ENCODE results near the gene DDAH1. TPM values are rescaled to one million over a fixed set of nuclear protein-coding genes. Genes with fewer than 3 reads are reported as not detected.
"Not testable (repeated sequence)": the region's sequence is repeated elsewhere in the genome, so short reads cannot be mapped to it uniquely, and the experiment has no call there.

Gene DDAH1
- total RNA-seq, 4 donors from 2014 or later, result 17.5 to 64.2 (median 40.0) TPM

- no peak overlapping the region for H3K4me3 ChIP-seq (replicated peaks in 1 of 3)
- no peak overlapping the region for H3K27ac ChIP-seq
- H3K9me3 ChIP-seq, result no peaks in the 10 kb centered on the region
- H3K4me1 ChIP-seq, result no peaks in the 10 kb centered on the region
- TF ChIP-seq CTCF (IDR thresholded peaks at IDR 0.05), result no peak
- no peak for TF ChIP-seq POLR2A (IDR thresholded peaks at IDR 0.05)
- intact Hi-C loops (cut with DNase I), result no loop called here
- no peaks in the 10 kb centered on the region for H3K36me3 ChIP-seq
- no peak for DNase-seq
- H3K27me3 ChIP-seq, result no peaks in the 10 kb centered on the region
- 87 to 92% methylated on average over 3 of the region's 3 CpGs for WGBS, 2 donors
These were observed 10.1 kb upstream of the DDAH1 start for GRCh38 chr1:85475055-85475454.

GRCh38 chr1:85473390-85473789 lies 8.4 kb upstream of the DDAH1 start:
- Histone ChIP-seq H3K4me3 (replicated peaks in 1 of 3) (no peak overlapping the region), H3K4me1 (no peaks in the 10 kb centered on the region), H3K9me3 (no peaks in the 10 kb centered on the region), H3K27ac (no peak overlapping the region), H3K36me3 (no peaks in the 10 kb centered on the region), H3K27me3 (no peaks in the 10 kb centered on the region)
- 86 to 99% methylated on average over 6 of the region's 6 CpGs for WGBS, 2 donors
- no peak for DNase-seq
- intact Hi-C loops (cut with DNase I), result no loop called here
- TF ChIP-seq CTCF (IDR thresholded peaks at IDR 0.05), result no peak
- no peak for TF ChIP-seq POLR2A (IDR thresholded peaks at IDR 0.05)

- intact Hi-C loops (cut with DNase I), result no loop called here
- no peak overlapping the region for H3K4me3 ChIP-seq (replicated peaks in 1 of 3)
- no peaks in the 10 kb centered on the region for H3K36me3 ChIP-seq
- DNase-seq, result no peak
- H3K27me3 ChIP-seq, result no peaks in the 10 kb centered on the region
- 37 to 54% methylated on average over 1 of the region's 1 CpG for WGBS, 2 donors
- no peak for TF ChIP-seq POLR2A (IDR thresholded peaks at IDR 0.05)
- TF ChIP-seq CTCF (IDR thresholded peaks at IDR 0.05), result no peak
- H3K4me1 ChIP-seq, result no peaks in the 10 kb centered on the region
- H3K9me3 ChIP-seq, result no peaks in the 10 kb centered on the region
- H3K27ac ChIP-seq, result no peak overlapping the region
These were observed 6.6 kb upstream of the DDAH1 start for GRCh38 chr1:85471558-85471957.

GRCh38 chr1:85470130-85470529 lies 5.2 kb upstream of the DDAH1 start:
- DNase-seq; H3K36me3 ChIP-seq; H3K27me3 ChIP-seq; H3K27ac ChIP-seq; intact Hi-C loops (cut with DNase I); H3K4me1 ChIP-seq; H3K9me3 ChIP-seq; H3K4me3 ChIP-seq (replicated peaks in 1 of 3): not testable (repeated sequence)
- WGBS, 2 donors, result 96 to 97% methylated on average over 2 of the region's 2 CpGs

GRCh38 chr1:85467929-85468540 lies 3.1 kb upstream of the DDAH1 start:
- WGBS, 2 donors, result 87 to 90% methylated on average over 3 of the region's 3 CpGs
- H3K27me3 ChIP-seq, result no peaks in the 10 kb centered on the region
- H3K27ac ChIP-seq, result no peak overlapping the region
- H3K36me3 ChIP-seq, result no peaks in the 10 kb centered on the region
- intact Hi-C loops (cut with DNase I), result loop anchor here (10.0 kb wide), 1 partner anchor 133 kb away; no protein-coding TSS in a partner anchor
- H3K4me1 ChIP-seq, result peaks cover 0 to 9% of the 10 kb centered on the region in 2 donors
- no peak overlapping the region for H3K4me3 ChIP-seq (replicated peaks in 1 of 3)
- DNase-seq, result no peak
- TF ChIP-seq CTCF (IDR thresholded peaks at IDR 0.05), result no peak
- no peak for TF ChIP-seq POLR2A (IDR thresholded peaks at IDR 0.05)
- no peaks in the 10 kb centered on the region for H3K9me3 ChIP-seq
